Left lung (tissue), 10 donors: Measurements from ENCODE around the gene MOB2. TPM values are rescaled to one million over a fixed set of nuclear protein-coding genes. Genes with fewer than 3 reads are reported as not detected.
A peak's percentile ranks its signal among the peaks of the same experiment; 100 is the strongest.
"Not testable (repeated sequence)": the region's sequence is repeated elsewhere in the genome, so short reads cannot be mapped to it uniquely, and the experiment has no call there.

Experiments
- ATAC-seq: fragments of 200-7000 bp; cut with Tn5 transposase; one replicate; pipeline ENCODE4 v1.9.1; 2020; ENCODE audit warnings: moderate library complexity
- DNase-seq, 4 donors: peaks; one replicate each; pipeline ENCODE4 v3.0.0-alpha.2; 2013 to 2020
- H3K27ac ChIP-seq, 2 donors: fragments of 200-600 bp; sonication (generic) in 1 of 2; one replicate each; pipeline versions ENCODE4 v1.5.0 to v1.8.0; 2020 to 2021
- H3K27me3 ChIP-seq, 2 donors: fragments of 200-600 bp; sonication (generic) in 1 of 2; one replicate each; pipeline versions ENCODE4 v1.5.0 to v1.8.0; 2020 to 2021
- H3K36me3 ChIP-seq, 2 donors: fragments of 200-600 bp; sonication (generic) in 1 of 2; one replicate each; pipeline versions ENCODE4 v1.5.0 to v1.8.0; 2020 to 2021
- H3K4me1 ChIP-seq, 2 donors: fragments of 200-600 bp; one replicate each; pipeline ENCODE4 v1.8.0; 2021
- H3K4me3 ChIP-seq, 2 donors: fragments of 200-600 bp; sonication (generic) in 1 of 2; one replicate each; pipeline versions ENCODE4 v1.5.0 to v1.8.0; 2020 to 2021; ENCODE audit warnings: mild to moderate bottlenecking in 1 of 2
- H3K9me3 ChIP-seq, 2 donors: fragments of 200-600 bp; sonication (generic) in 1 of 2; one replicate each; pipeline versions ENCODE4 v1.5.0 to v1.8.0; 2020 to 2021
- intact Hi-C, 2 donors: fragments of 100-400 bp; cut with DNase I; formaldehyde crosslinking; loops; one replicate each; pipeline versions ENCODE4 v1.11.2 to v1.14.2; 2022
- polyA plus RNA-seq, 6 donors: library from polyadenylated mRNA; unstranded; fragments of 120-200 nt; gene quantifications; one replicate each; pipeline ENCODE4 v1.2.1, GENCODE V29; 2013; ENCODE audit not compliant: insufficient read length in 6 of 6
- total RNA-seq, 2 donors: library from RNA; stranded (reverse); fragmentation: NEBNext Ultra II Directional; extraction: Animal tissue kit (Norgen Biotek cat#: 25700); gene quantifications; one replicate each; pipeline ENCODE4 v1.2.1, GENCODE V29; 2021
- TF ChIP-seq, protein P1 (sequence below), 2 donors: fragments of 200-600 bp; sonication (generic) in 1 of 2; IDR thresholded peaks; one replicate each; pipeline versions ENCODE4 v1.5.0 to v1.8.0; 2021; ENCODE audit warnings: antibody characterized with exemption in 2 of 2
- donor health status: DM: no; HTN: yes; CAD: no.
- donor health status: DM: no; HTN: no; CAD: no.

Gene MOB2
- total and polyA plus RNA-seq, 8 donors: 36.1 to 41.3 (median 37.3) TPM

DNA sequence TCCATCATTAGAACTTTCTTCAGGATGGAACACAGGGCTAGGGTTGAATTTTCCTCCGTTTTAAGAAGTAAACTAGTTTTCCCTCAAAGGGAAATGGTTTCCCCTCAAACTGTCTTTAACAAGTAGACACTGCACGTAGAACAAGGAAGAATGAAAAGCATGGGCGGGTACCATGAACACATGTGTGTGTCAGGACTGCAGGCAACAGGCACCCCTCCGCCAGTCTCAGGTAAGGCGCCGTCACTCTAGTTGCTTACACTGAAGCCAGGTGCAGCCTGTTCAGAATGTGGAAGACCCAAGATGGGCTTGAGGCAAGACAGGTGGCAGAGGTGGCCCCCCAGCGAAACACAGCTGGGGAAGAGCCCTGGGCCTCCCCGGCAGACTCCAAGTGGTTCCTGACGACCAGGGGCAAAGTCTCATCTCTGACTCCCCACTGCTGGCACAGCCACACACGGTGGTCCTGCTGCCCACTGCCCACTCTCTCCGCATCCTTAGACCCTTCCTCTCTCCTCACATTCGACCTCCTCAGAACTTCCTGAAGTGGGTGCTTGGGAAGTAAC, 25.4 kb upstream of the MOB2 start:
- Histone ChIP-seq H3K27ac (no peak overlapping the region), H3K9me3 (no peaks in the 10 kb centered on the region), H3K27me3 (no peaks in the 10 kb centered on the region), H3K36me3 (no peaks in the 10 kb centered on the region), H3K4me1 (peaks cover 16 to 65% of the 10 kb centered on the region in 2 donors), H3K4me3 (no peak overlapping the region)
- peak in 1 of 4 donors; percentile 41 for DNase-seq
- ATAC-seq: no peak
- intact Hi-C loops: loop anchor here in 1 of 2 donors (10.0 kb wide), 1 partner anchor 217 kb away; no protein-coding TSS in a partner anchor
- TF ChIP-seq, protein P1, sequence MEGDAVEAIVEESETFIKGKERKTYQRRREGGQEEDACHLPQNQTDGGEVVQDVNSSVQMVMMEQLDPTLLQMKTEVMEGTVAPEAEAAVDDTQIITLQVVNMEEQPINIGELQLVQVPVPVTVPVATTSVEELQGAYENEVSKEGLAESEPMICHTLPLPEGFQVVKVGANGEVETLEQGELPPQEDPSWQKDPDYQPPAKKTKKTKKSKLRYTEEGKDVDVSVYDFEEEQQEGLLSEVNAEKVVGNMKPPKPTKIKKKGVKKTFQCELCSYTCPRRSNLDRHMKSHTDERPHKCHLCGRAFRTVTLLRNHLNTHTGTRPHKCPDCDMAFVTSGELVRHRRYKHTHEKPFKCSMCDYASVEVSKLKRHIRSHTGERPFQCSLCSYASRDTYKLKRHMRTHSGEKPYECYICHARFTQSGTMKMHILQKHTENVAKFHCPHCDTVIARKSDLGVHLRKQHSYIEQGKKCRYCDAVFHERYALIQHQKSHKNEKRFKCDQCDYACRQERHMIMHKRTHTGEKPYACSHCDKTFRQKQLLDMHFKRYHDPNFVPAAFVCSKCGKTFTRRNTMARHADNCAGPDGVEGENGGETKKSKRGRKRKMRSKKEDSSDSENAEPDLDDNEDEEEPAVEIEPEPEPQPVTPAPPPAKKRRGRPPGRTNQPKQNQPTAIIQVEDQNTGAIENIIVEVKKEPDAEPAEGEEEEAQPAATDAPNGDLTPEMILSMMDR (IDR thresholded peaks at IDR 0.05): no peak

DNA sequence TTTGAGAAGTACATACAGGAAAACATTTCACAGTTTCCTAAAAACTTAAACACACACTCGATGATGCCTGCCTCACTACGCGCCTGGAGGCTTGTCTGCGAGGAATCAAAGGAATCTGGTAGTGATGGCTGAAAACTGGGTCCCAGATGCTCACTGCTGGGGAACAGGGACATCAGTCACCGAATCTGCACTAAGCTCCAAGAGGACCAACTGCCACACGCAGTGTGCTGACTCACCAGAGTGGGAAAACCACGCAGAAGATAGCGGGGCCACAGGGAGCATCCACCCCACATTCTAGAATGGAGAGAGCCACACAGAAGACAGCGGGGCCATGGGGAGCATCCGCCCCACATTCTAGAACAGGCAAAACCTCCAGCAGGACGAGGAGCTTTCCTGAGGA, 24.3 kb upstream of the MOB2 start:
- no peak for ATAC-seq
- intact Hi-C loops: loop anchor here in 1 of 2 donors (10.0 kb wide), 1 partner anchor 216 kb away; no protein-coding TSS in a partner anchor
- H3K27me3 ChIP-seq: no peaks in the 10 kb centered on the region
- no peak overlapping the region for H3K27ac ChIP-seq
- no peak overlapping the region for H3K4me3 ChIP-seq
- H3K9me3 ChIP-seq: no peaks in the 10 kb centered on the region
- DNase-seq: no peak
- H3K36me3 ChIP-seq: no peaks in the 10 kb centered on the region
- H3K4me1 ChIP-seq: peaks cover 16 to 56% of the 10 kb centered on the region in 2 donors
- TF ChIP-seq, protein P1 (IDR thresholded peaks at IDR 0.05): no peak

DNA sequence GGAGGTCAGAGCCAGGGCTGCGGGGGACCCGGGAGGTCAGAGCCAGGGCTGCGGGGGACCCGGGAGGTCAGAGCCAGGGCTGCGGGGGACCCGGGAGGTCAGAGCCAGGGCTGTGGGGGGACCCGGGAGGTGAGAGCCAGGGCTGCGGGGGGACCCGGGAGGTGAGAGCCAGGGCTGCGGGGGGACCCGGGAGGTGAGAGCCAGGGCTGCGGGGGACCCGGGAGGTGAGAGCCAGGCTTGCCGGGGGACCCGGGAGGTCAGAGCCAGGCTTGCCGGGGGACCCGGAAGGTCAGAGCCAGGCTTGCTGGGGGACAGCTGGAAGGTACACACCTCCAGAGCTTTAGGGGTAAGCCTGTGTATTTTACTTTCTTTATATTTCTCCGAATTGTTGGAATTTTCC, 23.8 kb upstream of the MOB2 start:
- H3K4me3 ChIP-seq, ATAC-seq, H3K9me3 ChIP-seq, H3K27me3 ChIP-seq, H3K27ac ChIP-seq, H3K36me3 ChIP-seq: not testable (repeated sequence)
- peaks cover 12 to 51% of the 10 kb centered on the region in 2 donors for H3K4me1 ChIP-seq
- intact Hi-C loops: loop anchor here in 1 of 2 donors (10.0 kb wide), 1 partner anchor 216 kb away; no protein-coding TSS in a partner anchor
- DNase-seq: peak in 1 of 4 donors; percentile 28

DNA sequence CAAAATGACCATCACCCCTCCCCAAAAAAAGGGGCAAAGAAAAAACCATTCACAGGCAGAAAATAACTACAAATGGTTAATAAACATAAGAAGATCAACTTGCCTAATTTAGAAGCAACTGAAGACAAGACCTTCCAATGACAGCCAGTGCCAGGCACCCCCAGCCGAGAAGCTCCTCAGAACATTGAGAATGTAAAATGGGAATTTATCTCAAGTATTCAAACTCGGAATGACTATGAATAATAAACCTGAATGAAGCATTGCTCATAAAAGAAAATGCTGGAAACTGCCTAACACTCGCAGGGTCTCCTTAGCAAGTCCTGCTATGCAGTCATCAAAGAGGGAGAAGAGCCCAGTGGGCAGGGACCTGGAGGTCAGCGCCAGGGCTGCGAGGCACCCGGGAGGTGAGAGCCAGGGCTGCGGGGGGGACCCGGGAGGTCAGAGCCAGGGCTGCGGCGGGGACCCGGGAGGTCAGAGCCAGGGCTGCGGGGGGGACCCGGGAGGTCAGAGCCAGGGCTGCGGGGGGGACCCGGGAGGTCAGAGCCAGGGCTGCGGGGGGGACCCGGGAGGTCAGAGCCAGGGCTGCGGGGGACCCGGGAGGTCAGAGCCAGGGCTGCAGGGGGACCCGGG, 23.2 kb upstream of the MOB2 start:
- DNase-seq: peak in 1 of 4 donors; percentile 37
- Histone ChIP-seq H3K4me3 (no peak overlapping the region), H3K4me1 (peaks cover 10 to 44% of the 10 kb centered on the region in 2 donors), H3K9me3 (no peaks in the 10 kb centered on the region), H3K27ac (no peak overlapping the region), H3K27me3 (no peaks in the 10 kb centered on the region), H3K36me3 (no peaks in the 10 kb centered on the region)
- TF ChIP-seq, protein P1 (IDR thresholded peaks at IDR 0.05): no peak
- intact Hi-C loops: loop anchor here in 1 of 2 donors (10.0 kb wide), 1 partner anchor 215 kb away; no protein-coding TSS in a partner anchor
- ATAC-seq: no peak

DNA sequence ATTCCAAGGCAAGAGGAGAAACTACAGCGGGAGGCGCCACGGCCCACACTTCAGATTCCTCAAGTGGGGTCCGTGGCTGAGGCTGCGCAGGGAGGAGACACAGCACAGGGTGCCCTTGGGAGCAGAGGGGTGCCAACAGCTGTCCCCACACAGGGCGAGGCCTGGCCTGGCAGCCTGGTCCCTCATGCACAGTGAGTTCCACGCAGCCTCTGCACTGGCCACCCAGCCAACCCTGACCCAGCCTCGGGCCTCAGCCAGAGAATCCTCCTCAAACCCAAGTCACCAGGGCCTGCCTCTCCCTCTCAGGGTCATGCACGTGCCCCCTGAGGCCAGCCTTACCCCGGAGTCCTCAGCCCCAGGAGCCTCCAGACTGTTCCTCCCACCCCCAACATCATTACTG, 22.4 kb upstream of the MOB2 start:
- H3K27ac ChIP-seq: no peak overlapping the region
- no peaks in the 10 kb centered on the region for H3K27me3 ChIP-seq
- no peak for DNase-seq
- no peaks in the 10 kb centered on the region for H3K36me3 ChIP-seq
- ATAC-seq: peak; percentile 68
- no peak overlapping the region for H3K4me3 ChIP-seq
- H3K9me3 ChIP-seq: no peaks in the 10 kb centered on the region
- TF ChIP-seq, protein P1 (IDR thresholded peaks at IDR 0.05): no peak
- peaks cover 13 to 42% of the 10 kb centered on the region in 2 donors for H3K4me1 ChIP-seq
- intact Hi-C loops: no loop called here
